Measurements from ENCODE around the gene CHDH. TPM values are rescaled to one million over a fixed set of nuclear protein-coding genes. Genes with fewer than 3 reads are reported as not detected.

The CHDH gene
- total RNA-seq, 4 donors from 2014 or later: 0.16 to 2.6 (median 1.6) TPM

GRCh38 chr3:53789459-53789858, 56.8 kb downstream of the CHDH start:
- ATAC-seq (ENCODE audit: low FRiP score) (no peak), DNase-seq (ENCODE audit: low spot score) (no peak)
- TF ChIP-seq, protein P1, sequence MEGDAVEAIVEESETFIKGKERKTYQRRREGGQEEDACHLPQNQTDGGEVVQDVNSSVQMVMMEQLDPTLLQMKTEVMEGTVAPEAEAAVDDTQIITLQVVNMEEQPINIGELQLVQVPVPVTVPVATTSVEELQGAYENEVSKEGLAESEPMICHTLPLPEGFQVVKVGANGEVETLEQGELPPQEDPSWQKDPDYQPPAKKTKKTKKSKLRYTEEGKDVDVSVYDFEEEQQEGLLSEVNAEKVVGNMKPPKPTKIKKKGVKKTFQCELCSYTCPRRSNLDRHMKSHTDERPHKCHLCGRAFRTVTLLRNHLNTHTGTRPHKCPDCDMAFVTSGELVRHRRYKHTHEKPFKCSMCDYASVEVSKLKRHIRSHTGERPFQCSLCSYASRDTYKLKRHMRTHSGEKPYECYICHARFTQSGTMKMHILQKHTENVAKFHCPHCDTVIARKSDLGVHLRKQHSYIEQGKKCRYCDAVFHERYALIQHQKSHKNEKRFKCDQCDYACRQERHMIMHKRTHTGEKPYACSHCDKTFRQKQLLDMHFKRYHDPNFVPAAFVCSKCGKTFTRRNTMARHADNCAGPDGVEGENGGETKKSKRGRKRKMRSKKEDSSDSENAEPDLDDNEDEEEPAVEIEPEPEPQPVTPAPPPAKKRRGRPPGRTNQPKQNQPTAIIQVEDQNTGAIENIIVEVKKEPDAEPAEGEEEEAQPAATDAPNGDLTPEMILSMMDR (IDR thresholded peaks at IDR 0.05): no peak

- TF ChIP-seq, protein P1 (IDR thresholded peaks at IDR 0.05): no peak
- DNase-seq (ENCODE audit: low spot score) (no peak), ATAC-seq (ENCODE audit: low FRiP score) (no peak)
These were observed 58.2 kb downstream of the CHDH start for GRCh38 chr3:53788038-53788437.

DNA sequence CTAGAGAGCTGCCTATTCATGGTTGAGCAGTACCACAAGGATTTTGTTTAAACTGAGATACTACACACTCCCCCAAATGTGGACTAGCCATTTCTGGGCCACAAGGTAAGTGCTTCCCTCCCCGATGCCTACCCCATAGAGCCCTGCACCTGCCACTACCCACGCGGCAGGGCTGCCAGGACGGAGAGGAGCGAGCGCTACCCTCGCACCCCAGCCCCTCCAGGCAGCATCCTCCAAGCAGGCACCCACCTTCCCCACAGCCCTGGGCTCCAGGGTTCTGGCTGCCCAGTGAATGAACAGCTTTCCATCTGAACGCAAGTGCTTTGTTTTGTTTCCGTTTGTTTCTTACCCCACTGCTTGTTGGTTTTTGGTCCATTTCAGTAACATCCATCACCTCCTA, 59.2 kb downstream of the CHDH start:
- TF ChIP-seq, protein P1 (IDR thresholded peaks at IDR 0.05): no peak
- ATAC-seq (ENCODE audit: low FRiP score) (no peak), DNase-seq (ENCODE audit: low spot score) (no peak)

DNA sequence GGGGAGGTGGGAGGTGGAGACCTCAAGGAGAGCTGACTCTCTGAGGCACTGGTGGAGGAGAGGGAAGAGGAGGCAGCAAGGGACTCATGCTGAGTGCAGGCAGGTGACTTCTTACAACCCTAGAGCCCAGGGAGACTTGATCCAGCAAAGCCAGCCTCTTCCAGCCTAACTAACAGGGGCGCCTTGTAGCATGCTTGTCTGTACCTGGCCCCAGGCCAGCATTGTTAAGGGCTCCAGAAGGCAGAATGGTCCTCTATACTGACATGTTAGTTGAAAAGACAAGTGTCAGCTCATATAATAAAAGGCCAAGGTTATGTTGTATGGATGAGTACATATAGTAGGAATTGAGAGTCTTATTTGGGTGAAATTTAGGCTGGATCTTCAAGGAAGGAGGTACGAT, 65.4 kb downstream of the CHDH start:
- ATAC-seq (ENCODE audit: low FRiP score) (no peak), DNase-seq (ENCODE audit: low spot score) (no peak)
- TF ChIP-seq, protein P1 (IDR thresholded peaks at IDR 0.05): no peak

DNA sequence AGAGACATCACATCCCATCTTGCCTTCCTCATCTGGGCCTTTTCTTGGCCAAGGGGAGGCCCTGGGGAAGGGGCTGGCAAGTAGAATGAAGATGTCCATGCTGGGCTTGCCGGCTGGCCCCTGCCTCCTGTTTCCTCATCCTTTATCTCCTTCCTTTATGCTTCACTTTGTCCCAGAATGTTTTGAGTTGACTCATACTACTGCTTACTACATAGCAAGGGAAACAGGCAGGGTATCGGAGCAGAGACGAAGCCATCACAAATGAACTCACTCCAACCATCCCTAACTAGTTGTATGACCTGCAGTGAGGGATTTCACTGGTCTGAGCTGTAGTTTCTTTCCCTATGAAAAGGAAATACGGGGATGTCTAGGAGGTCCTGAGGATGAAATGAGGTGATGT, 66.0 kb downstream of the CHDH start:
- ATAC-seq (ENCODE audit: low FRiP score): no peak
- DNase-seq (ENCODE audit: low spot score): no peak
- TF ChIP-seq, protein P1 (IDR thresholded peaks at IDR 0.05): no peak

DNA sequence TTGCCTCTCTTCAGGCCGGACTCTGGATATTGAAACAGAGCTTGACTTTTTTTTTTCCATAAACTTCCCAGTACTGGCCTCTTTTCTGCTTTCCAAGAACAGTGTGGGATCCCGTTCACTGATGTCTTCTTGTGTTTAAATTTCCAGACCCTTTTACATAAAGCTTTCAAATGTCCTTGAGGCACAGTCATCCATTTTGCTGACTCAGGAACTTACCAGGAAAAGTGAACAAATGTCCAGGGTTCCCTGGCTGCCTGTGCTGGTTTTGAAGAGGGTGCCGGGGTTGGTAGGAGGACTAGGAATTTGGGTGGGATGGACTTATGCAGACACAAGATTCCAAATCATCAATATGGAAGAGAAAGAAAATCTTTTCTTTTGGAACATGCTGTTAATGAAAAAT, 68.1 kb downstream of the CHDH start:
- TF ChIP-seq, protein P1 (IDR thresholded peaks at IDR 0.05): no peak
- DNase-seq (ENCODE audit: low spot score) (no peak), ATAC-seq (ENCODE audit: low FRiP score) (no peak)

DNA sequence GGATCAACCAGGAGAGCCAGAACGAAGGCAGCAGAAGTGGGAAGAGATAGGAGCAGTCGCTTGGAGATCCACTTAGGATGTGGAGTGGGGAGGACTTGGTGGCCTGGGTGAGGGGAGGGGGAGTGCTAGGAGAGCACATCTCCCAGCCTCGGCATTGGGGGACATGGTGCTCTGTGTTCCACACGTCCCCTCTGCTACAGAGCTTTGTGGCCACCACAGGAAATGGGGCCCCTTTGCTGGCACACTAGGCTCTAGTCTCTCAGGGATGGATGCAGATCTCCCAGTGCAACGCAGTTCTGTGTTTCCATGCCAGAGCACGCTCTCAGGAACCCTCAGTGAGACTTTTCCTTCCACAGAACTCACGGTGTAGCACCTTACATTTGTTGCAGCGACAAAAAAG, 68.8 kb downstream of the CHDH start:
- TF ChIP-seq, protein P1 (IDR thresholded peaks at IDR 0.05): no peak
- ATAC-seq (ENCODE audit: low FRiP score): no peak
- no peak for DNase-seq (ENCODE audit: low spot score)
